DND-41 (cell line): ENCODE measurements around the gene ACOXL.

ENCODE experiments used
- ATAC-seq: fragments of 200-7000 bp; cut with Tn5 transposase; 3 replicates; pipeline ENCODE4 v1.9.1; 2021; ENCODE audit warnings: low read depth; ENCODE audit not compliant: insufficient read depth
- DNase-seq: peaks from one replicate; pipeline ENCODE4 v3.0.0-alpha.2; 2020
- H2AFZ ChIP-seq: 2 replicates; pipeline ENCODE4 v1.6.0; 2012; ENCODE audit warnings: low read depth, low read length
- H3K27ac ChIP-seq: 2 replicates; pipeline ENCODE4 v1.5.1; 2012; ENCODE audit warnings: low read length, inconsistent platforms
- H3K27me3 ChIP-seq: fragments of 200-600 bp; sonication (generic); 2 replicates; pipeline ENCODE4 v1.6.0; 2012; ENCODE audit warnings: low read length, mild to moderate bottlenecking, inconsistent platforms; ENCODE audit not compliant: insufficient read depth, poor library complexity
- H3K36me3 ChIP-seq: 2 replicates; pipeline ENCODE4 v1.5.1; 2012; ENCODE audit warnings: low read length, inconsistent platforms; ENCODE audit not compliant: insufficient read depth
- H3K4me1 ChIP-seq: 2 replicates; pipeline ENCODE4 v1.5.1; 2012; ENCODE audit warnings: mild to moderate bottlenecking, low read length; ENCODE audit not compliant: insufficient read depth
- H3K4me2 ChIP-seq: 2 replicates; pipeline ENCODE4 v1.6.0; 2012; ENCODE audit warnings: mild to moderate bottlenecking, moderate library complexity, low read length, inconsistent platforms; ENCODE audit not compliant: insufficient read depth
- H3K4me3 ChIP-seq, 2 experiments: fragments of 200-600 bp in 1 of 2; shearing (Covaris generic) in 1 of 2; 2 replicates each; pipeline ENCODE4 v1.5.1; 2012 to 2016; ENCODE audit warnings: inconsistent platforms in 2 of 2, low read length in 2 of 2, mild to moderate bottlenecking in 2 of 2, low read depth in 1 of 2, moderate library complexity in 1 of 2
- H3K79me2 ChIP-seq: 2 replicates; pipeline ENCODE4 v1.6.0; 2012; ENCODE audit warnings: low read length, inconsistent platforms; ENCODE audit not compliant: insufficient read depth
- H3K9ac ChIP-seq: 2 replicates; pipeline ENCODE4 v1.6.0; 2012; ENCODE audit warnings: low read depth, mild to moderate bottlenecking, inconsistent platforms, low read length, moderate library complexity
- H3K9me3 ChIP-seq: 2 replicates; pipeline ENCODE4 v1.5.1; 2012; ENCODE audit warnings: low read length, moderate library complexity, mild to moderate bottlenecking, inconsistent platforms; ENCODE audit not compliant: insufficient read depth, severe bottlenecking
- H4K20me1 ChIP-seq: 2 replicates; pipeline ENCODE4 v1.6.0; 2012; ENCODE audit warnings: low read length; ENCODE audit not compliant: insufficient read depth
- EZH2 ChIP-seq: IDR thresholded peaks from 3 replicates; pipeline ENCODE4 v1.6.1; 2012; ENCODE audit warnings: borderline replicate concordance, low read depth, mild to moderate bottlenecking, moderate library complexity, low read length, inconsistent platforms; ENCODE audit not compliant: severe bottlenecking
- TF ChIP-seq, protein P1 (sequence below): IDR thresholded peaks from 2 replicates; pipeline ENCODE4 v1.5.1; 2012; ENCODE audit warnings: borderline replicate concordance, low read length, moderate library complexity, mild to moderate bottlenecking; ENCODE audit not compliant: poor library complexity, severe bottlenecking; ENCODE audit errors: extremely low read depth

Gene ACOXL

DNA sequence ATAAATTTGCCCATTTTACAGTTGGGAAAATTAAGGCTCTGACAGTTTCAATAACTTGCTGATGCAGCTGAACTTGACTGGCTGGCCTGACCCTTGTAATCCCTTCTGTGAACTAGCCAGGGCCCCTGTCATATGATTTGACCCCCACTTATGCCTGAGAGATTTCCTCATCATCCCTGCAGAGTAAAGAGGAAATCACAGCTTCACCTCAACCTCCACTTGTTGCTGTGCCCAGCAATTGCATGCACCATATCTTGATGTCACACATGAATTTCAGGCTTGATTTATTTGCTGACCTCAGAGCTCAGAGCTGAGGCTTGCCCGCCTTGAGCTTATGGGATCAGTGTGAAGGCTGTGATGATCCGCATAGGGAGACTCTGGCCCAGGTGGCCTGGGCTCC, 108.1 kb downstream of the ACOXL start:
- no peaks in the 10 kb centered on the region for H4K20me1 ChIP-seq
- H3K9ac ChIP-seq: no peak overlapping the region
- peaks cover 62% of the 10 kb centered on the region for H3K4me1 ChIP-seq
- H3K79me2 ChIP-seq: no peaks in the 10 kb centered on the region
- peak overlapping the region; percentile 54 for H3K27ac ChIP-seq
- H3K27me3 ChIP-seq: no peaks in the 10 kb centered on the region
- TF ChIP-seq, protein P1, sequence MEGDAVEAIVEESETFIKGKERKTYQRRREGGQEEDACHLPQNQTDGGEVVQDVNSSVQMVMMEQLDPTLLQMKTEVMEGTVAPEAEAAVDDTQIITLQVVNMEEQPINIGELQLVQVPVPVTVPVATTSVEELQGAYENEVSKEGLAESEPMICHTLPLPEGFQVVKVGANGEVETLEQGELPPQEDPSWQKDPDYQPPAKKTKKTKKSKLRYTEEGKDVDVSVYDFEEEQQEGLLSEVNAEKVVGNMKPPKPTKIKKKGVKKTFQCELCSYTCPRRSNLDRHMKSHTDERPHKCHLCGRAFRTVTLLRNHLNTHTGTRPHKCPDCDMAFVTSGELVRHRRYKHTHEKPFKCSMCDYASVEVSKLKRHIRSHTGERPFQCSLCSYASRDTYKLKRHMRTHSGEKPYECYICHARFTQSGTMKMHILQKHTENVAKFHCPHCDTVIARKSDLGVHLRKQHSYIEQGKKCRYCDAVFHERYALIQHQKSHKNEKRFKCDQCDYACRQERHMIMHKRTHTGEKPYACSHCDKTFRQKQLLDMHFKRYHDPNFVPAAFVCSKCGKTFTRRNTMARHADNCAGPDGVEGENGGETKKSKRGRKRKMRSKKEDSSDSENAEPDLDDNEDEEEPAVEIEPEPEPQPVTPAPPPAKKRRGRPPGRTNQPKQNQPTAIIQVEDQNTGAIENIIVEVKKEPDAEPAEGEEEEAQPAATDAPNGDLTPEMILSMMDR: no peak
- no peak for TF ChIP-seq EZH2
- no peak overlapping the region for H3K4me3 ChIP-seq
- ATAC-seq (no peak), DNase-seq (no peak)
- no peak overlapping the region for H3K4me2 ChIP-seq
- no peaks in the 10 kb centered on the region for H3K9me3 ChIP-seq
- no peaks in the 10 kb centered on the region for H3K36me3 ChIP-seq
- no peak overlapping the region for H2AFZ ChIP-seq

DNA sequence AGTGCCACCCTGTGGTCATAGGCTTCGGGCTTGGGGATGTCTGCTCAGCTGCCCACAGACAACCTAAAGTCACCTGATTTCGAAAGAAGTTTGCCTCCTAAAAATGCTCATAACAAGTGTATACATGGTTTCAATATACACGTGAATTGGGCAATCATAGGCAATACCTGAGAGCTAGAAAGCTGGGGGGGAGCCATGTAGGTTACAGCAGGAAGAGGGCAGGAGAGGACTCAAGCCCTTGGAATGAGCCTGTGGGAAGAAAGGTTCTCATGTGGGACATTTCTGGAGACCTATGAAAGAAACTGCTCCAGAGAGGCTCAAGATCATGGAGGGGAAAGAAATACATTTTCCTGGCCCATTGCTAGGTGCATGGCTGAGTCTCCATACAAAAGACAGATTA, 109.7 kb downstream of the ACOXL start:
- ATAC-seq (no peak), DNase-seq (no peak)
- no peaks in the 10 kb centered on the region for H4K20me1 ChIP-seq
- no peak overlapping the region for H3K4me3 ChIP-seq
- no peak overlapping the region for H3K4me2 ChIP-seq
- H2AFZ ChIP-seq: no peak overlapping the region
- no peaks in the 10 kb centered on the region for H3K27me3 ChIP-seq
- H3K9ac ChIP-seq: no peak overlapping the region
- no peaks in the 10 kb centered on the region for H3K9me3 ChIP-seq
- TF ChIP-seq, protein P1: no peak
- TF ChIP-seq EZH2: no peak
- H3K36me3 ChIP-seq: no peaks in the 10 kb centered on the region
- H3K27ac ChIP-seq: peak overlapping the region; percentile 22; the same call in 1 of the 2 replicates
- H3K79me2 ChIP-seq: no peaks in the 10 kb centered on the region
- peaks cover 75% of the 10 kb centered on the region for H3K4me1 ChIP-seq

DNA sequence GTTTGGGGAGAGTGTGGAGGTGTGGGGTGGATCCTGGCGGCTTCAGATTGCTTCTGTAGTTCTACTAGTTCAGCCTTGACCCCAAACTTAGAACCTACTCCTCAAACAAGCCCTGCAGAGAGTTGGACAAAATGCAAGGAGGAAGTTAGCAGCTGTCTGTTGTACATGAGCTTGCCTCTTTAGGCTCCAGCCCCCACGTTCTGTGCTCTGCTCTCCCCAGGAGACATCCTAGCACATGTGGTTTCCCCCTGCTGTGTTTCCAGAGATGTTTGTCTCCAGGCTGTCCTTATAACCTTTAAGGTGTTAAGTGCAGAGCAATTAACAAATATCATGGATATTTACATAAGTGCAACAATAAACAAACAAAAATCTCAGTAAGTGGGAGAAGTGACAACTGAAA, 111.1 kb downstream of the ACOXL start:
- H3K36me3 ChIP-seq: no peaks in the 10 kb centered on the region
- H3K27me3 ChIP-seq: no peaks in the 10 kb centered on the region
- no peak overlapping the region for H3K4me3 ChIP-seq
- H4K20me1 ChIP-seq: no peaks in the 10 kb centered on the region
- peak overlapping the region; percentile 85 for H3K27ac ChIP-seq
- peaks cover 75% of the 10 kb centered on the region for H3K4me1 ChIP-seq
- H3K9me3 ChIP-seq: no peaks in the 10 kb centered on the region
- H2AFZ ChIP-seq: peak overlapping the region; percentile 67
- ATAC-seq (peak; percentile 47), DNase-seq (peak; percentile 38)
- no peaks in the 10 kb centered on the region for H3K79me2 ChIP-seq
- TF ChIP-seq, protein P1: no peak
- TF ChIP-seq EZH2: no peak
- peak overlapping the region; percentile 31 for H3K9ac ChIP-seq
- H3K4me2 ChIP-seq: no peak overlapping the region; the same call in 1 of the 2 replicates
